Stimulated activated CD8-positive, alpha-beta memory T cell treated with anti-CD3 and anti-CD28 coated beads, Interleukin-15, amount 100 ng/mL, for 1 hour (primary cell): ENCODE data around the gene F7.
"Not testable (repeated sequence)": the region's sequence is repeated elsewhere in the genome, so short reads cannot be mapped to it uniquely, and the experiment has no call there.

Experiments
- DNase-seq: peaks from one replicate; pipeline ENCODE4 v3.0.0-alpha.2; 2020; ENCODE audit warnings: low read depth

F7 gene

DNA sequence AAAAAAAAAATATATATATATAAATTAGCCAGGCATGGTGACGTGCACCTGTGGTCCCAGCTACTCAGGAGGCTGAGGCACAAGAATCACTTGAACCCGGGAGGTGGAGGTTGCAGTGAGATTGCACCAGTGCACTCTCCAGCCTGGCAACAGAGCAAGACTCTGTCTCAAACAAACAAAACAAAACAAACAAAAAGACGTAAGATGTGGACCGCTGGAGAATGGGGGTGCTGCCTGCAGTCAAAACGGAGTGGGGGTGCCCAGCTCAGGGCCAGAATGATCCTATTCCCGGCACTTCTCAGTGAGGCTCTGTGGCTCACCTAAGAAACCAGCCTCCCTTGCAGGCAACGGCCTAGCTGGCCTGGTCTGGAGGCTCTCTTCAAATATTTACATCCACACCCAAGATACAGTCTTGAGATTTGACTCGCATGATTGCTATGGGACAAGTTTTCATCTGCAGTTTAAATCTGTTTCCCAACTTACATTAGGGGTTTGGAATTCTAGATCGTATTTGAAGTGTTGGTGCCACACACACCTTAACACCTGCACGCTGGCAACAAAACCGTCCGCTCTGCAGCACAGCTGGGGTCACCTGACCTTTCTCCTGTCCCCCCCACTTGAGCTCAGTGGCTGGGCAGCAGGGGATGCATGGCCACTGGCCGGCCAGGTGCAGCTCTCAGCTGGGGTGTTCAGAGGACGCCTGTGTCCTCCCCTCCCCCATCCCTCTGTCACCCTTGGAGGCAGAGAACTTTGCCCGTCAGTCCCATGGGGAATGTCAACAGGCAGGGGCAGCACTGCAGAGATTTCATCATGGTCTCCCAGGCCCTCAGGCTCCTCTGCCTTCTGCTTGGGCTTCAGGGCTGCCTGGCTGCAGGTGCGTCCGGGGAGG lies at the start of gene F7:
Gene F7 (plus strand): TSS at position 760 of the 889 bp plus-strand sequence. CDS start 51 bp downstream, at position 811.
- no peak for DNase-seq

DNA sequence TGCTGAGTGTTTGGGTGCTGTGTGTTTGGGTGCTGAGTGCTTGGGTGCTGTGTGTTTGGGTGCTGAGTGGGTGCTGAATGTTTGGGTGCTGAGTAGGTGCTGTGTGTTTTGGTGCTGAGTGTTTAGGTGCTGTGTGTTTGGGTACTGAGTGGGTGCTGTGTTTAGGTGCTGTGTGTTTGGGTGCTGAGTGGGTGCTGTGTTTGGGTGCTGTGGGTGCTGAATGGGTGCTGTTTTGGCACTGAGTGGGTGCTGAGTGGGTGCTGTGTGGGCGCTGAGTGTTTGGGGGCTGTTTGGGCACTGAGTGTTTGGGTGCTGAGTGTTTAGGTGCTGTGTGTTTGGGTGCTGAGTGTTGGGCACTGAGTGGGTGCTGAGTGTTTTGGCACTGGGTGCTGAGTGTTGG lies 48.5 kb upstream of the F7 start:
- no peak for DNase-seq

DNA sequence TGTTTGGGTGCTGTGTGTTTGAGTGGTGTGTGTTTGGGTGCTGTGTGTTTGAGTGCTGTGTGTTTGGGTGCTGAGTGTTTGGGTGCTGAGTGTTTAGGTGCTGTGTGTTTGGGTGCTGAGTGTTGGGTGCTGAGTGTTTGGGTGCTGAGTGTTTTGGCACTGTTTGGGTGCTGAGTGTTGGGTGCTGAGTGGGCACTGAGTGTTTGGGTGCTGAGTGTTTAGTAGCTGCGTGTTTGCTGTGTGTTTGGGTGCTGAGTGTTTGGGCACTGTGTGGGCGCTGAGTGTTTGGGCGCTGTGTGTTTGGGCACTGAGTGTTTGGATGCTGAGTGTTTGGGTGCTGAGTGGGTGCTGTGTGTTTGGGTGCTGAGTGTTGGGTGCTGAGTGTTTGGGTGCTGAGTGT lies 48.0 kb upstream of the F7 start:
- not testable (repeated sequence) for DNase-seq

GRCh38 chr13:113058129-113058987 lies 47.2 kb upstream of the F7 start:
- no peak for DNase-seq

- no peak for DNase-seq
These were observed 46.4 kb upstream of the F7 start for GRCh38 chr13:113058988-113059850.

- DNase-seq: no peak
These were observed 45.7 kb upstream of the F7 start for GRCh38 chr13:113059891-113060290.

GRCh38 chr13:113060557-113061270 lies 44.9 kb upstream of the F7 start:
- no peak for DNase-seq

GRCh38 chr13:113061271-113061625 lies 44.3 kb upstream of the F7 start:
- DNase-seq: no peak

DNA sequence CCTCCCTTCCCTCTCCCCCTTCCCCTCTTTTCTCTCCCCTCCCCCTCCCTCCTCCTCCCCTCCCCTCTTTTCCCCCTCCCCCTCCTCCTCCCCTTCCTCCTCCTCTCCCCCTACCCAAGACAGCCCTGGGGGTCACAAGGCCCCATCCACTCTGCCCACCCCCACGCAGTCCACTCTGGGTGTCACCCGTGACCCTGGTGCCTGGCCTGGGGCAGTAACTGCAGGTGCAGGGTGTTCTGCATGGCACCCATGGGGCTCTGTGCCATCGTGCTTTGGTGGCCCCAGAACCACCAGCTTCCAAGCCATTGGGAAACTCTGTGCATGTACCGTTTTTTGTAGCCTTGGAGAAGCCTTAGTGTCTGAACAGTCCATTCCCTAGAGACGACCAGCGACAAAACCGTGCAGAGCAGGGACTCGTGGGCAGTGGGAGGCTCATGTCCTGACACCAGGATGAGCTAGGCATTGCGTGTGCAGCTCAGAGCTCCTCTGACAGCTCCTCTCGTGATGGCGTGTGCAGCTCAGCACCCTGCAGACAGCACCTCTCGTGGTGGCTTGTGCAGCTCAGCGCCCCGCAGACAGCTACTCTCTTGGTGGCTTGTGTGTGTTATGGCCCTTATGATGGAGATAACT lies 43.7 kb upstream of the F7 start:
- no peak for DNase-seq

- no peak for DNase-seq
These were observed 42.9 kb upstream of the F7 start for GRCh38 chr13:113062691-113063090.

DNA sequence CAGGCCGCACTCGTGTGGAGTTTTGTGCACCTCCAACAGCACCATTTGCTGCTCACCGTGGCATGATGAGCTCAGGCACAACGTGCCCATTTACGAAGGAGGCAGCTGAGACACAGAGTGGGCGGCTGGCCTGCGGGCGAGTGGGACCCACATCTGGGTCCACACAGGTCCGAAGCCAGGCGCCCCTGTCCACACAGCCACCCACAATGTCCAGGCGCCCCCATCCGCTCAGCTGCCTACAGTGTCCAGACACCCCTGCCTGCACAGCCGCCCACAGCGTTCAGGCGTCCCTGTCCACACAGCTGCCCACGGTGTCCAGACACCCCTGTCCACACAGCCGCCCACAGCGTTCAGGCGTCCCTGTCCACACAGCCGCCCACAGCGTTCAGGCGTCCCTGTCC lies 42.5 kb upstream of the F7 start:
- DNase-seq: no peak

GRCh38 chr13:113064000-113064533 lies 41.5 kb upstream of the F7 start:
- DNase-seq: no peak

DNA sequence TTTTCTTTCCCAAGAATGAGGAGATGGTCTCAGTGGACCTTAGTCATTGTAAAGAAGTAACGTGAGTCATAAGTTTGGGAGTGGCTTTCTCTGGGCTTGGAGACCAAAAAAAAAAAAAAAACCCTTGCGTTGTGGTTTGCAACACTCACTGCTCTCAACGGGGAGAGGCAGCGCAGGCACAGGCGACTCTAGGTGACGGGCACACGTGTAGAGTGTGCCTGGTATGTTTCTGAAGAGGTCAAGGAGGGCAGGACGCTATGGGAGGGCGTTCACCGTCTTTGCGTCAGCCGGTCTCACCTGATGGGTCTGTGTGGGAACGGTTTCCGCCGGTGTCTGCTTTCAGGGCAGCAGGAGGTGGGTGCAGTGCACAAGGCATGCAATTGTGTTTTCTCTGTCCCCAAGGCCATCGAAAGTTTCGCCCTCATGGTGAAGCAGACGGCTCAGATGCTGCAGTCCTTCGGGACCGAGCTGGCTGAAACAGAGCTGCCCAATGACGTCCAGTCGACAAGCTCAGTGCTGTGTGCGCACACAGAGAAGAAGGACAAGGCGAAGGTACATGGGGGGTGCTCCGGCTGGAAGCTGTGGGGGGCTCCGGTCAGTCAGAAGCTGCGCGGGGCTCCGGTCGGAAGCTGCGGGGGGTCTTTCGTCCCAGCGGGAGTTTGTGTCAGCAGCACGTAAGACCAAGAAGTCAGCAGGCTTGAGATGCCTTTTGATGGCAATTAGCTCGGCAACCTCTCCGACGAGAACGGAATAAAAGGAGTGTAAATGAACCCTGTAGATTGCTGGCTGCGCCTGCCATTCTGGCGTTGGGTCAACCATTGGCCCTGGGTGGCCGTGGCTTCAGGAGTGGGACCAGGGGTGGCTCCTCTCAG lies 40.8 kb upstream of the F7 start:
- no peak for DNase-seq

GRCh38 chr13:113065406-113066141 lies 40.0 kb upstream of the F7 start:
- DNase-seq: no peak

DNA sequence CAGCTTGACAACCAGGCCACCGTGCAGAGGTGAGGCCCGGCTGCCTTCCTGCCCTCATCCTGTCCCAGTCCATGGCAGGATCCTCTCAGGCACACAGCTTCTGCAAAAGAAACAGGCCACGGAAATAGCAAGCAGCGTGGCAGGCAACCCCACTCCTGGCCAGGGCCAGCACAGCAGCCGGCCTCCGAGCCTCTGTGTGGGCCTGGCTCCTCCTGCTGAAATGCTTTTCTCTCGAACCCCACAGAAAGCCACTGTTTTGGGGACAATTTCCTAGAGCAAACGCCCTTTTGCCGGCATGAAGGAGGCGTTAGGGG lies 39.5 kb upstream of the F7 start:
- DNase-seq: no peak

GRCh38 chr13:113066746-113067145 lies 38.8 kb upstream of the F7 start:
- DNase-seq: no peak

GRCh38 chr13:113069861-113070805 lies 35.5 kb upstream of the F7 start:
- no peak for DNase-seq

GRCh38 chr13:113070855-113071254 lies 34.7 kb upstream of the F7 start:
- no peak for DNase-seq
